H1 (cell line): ENCODE measurements around the gene EIF2S1. TPM values are rescaled to one million over a fixed set of nuclear protein-coding genes. Genes with fewer than 3 reads are reported as not detected.

Experiments used
- CTCF ChIA-PET: fragments of 300-600 bp; sonication (Branson Sonifier 250); formaldehyde crosslinking; loops from one replicate; lab custom pipeline; 2021; ENCODE audit not compliant: partially characterized antibody; lab: Charles Lee
- POLR2A ChIA-PET: fragments of 300-600 bp; sonication (Branson Sonifier 250); formaldehyde crosslinking; loops from one replicate; lab custom pipeline; 2021; ENCODE audit warnings: inconsistent platforms; ENCODE audit not compliant: partially characterized antibody; lab: Charles Lee
- DNase-seq, 2 experiments: peaks; one replicate each; pipeline versions ENCODE4 v3.0.0 to v3.0.0-alpha.2; 2010 to 2022; ENCODE audit warnings: low spot score in 2 of 2, low read depth in 1 of 2, mixed read lengths in 1 of 2
- FAIRE-seq: peaks from 2 replicates; lab custom pipeline; 2011; peaks lifted over from hg19 to GRCh38; lab: Jason Lieb, UNC
- H2AFZ ChIP-seq: 2 replicates; pipeline ENCODE4 v1.8.1; 2012; ENCODE audit warnings: low read length, inconsistent platforms
- H2AK5ac ChIP-seq: 2 replicates; pipeline ENCODE4 v1.6.1; 2013; ENCODE audit warnings: low read depth, low read length
- H2BK120ac ChIP-seq: replicated peaks from 2 replicates; pipeline ENCODE3; 2013; ENCODE audit warnings: low read depth, low read length, inconsistent platforms
- H2BK12ac ChIP-seq: 2 replicates; pipeline ENCODE4 v1.6.1; 2013; ENCODE audit warnings: low read depth, low read length
- H2BK15ac ChIP-seq: 2 replicates; pipeline ENCODE4 v1.6.1; 2013; ENCODE audit warnings: low read length
- H2BK20ac ChIP-seq: 2 replicates; pipeline ENCODE4 v1.6.1; 2013; ENCODE audit warnings: low read length
- H2BK5ac ChIP-seq: 2 replicates; pipeline ENCODE4 v1.6.1; 2013; ENCODE audit warnings: low read depth, low read length
- H3K14ac ChIP-seq: 2 replicates; pipeline ENCODE4 v1.6.1; 2013; ENCODE audit warnings: inconsistent platforms; ENCODE audit not compliant: insufficient read length
- H3K18ac ChIP-seq: 2 replicates; pipeline ENCODE4 v1.6.1; 2013; ENCODE audit warnings: low read length; ENCODE audit errors: extremely low read depth
- H3K23ac ChIP-seq: 2 replicates; pipeline ENCODE4 v1.6.1; 2013; ENCODE audit warnings: inconsistent platforms; ENCODE audit not compliant: insufficient read length
- H3K23me2 ChIP-seq: 2 replicates; pipeline ENCODE4 v1.6.1; 2013; ENCODE audit warnings: low read depth, low read length
- H3K27ac ChIP-seq: 2 replicates; pipeline ENCODE4 v1.6.1; 2011; ENCODE audit warnings: low read depth, low read length, inconsistent platforms
- H3K27me3 ChIP-seq, 4 experiments: replicated peaks in 1 of 4; 1 replicate in 1 of 4; 2 replicates in 3 of 4; pipeline versions ENCODE4 v1.6.1 to v1.8.1; 2011 to 2013; ENCODE audit warnings: low read length in 3 of 4, mild to moderate bottlenecking in 3 of 4, inconsistent platforms in 2 of 4, mixed read lengths in 2 of 4, moderate library complexity in 1 of 4; ENCODE audit not compliant: control insufficient read depth in 3 of 4, insufficient read depth in 3 of 4; ENCODE audit errors: extremely low read depth in 1 of 4
- H3K36me3 ChIP-seq, 4 experiments: 2 replicates each; pipeline versions ENCODE4 v1.6.1 to v1.8.1; 2011 to 2013; ENCODE audit warnings: mild to moderate bottlenecking in 4 of 4, low read length in 3 of 4, moderate library complexity in 2 of 4, control low read depth in 1 of 4, inconsistent platforms in 1 of 4; ENCODE audit not compliant: insufficient read depth in 4 of 4, control insufficient read depth in 2 of 4
- H3K4ac ChIP-seq: replicated peaks from 2 replicates; pipeline ENCODE3; 2013; ENCODE audit warnings: low read length, low read depth, mixed read lengths, inconsistent platforms; ENCODE audit not compliant: insufficient read length
- H3K4me1 ChIP-seq, 4 experiments: replicated peaks in 1 of 4; 1 replicate in 1 of 4; 2 replicates in 3 of 4; pipeline versions ENCODE4 v1.6.1 to v1.8.1; 2011 to 2013; ENCODE audit warnings: low read length in 3 of 4, inconsistent platforms in 2 of 4, mixed read lengths in 1 of 4; ENCODE audit not compliant: insufficient read depth in 4 of 4, control insufficient read depth in 3 of 4
- H3K4me2 ChIP-seq, 2 experiments: 2 replicates each; pipeline versions ENCODE4 v1.6.1 to v1.8.1; 2011 to 2013; ENCODE audit warnings: low read depth in 2 of 2, low read length in 2 of 2, control low read depth in 1 of 2, inconsistent platforms in 1 of 2, mild to moderate bottlenecking in 1 of 2; ENCODE audit not compliant: insufficient read depth in 1 of 2
- H3K4me3 ChIP-seq, 4 experiments: fragments of 200-600, 300-600 bp in 1 of 4; sonication (generic), shearing (Covaris generic), sonication (Bioruptor Twin) in 1 of 4; 2 replicates each; pipeline versions ENCODE4 v1.5.1 to v1.8.1; 2011 to 2016; ENCODE audit warnings: low read length in 4 of 4, low read depth in 3 of 4, control low read depth in 2 of 4, inconsistent platforms in 2 of 4, mild to moderate bottlenecking in 2 of 4, mixed read lengths in 1 of 4, moderate library complexity in 1 of 4; ENCODE audit not compliant: insufficient read depth in 2 of 4; ENCODE audit errors: extremely low read depth in 1 of 4
- H3K56ac ChIP-seq: replicated peaks from 2 replicates; pipeline ENCODE3; 2013; ENCODE audit warnings: low read depth, mild to moderate bottlenecking, mixed read lengths, low read length, inconsistent platforms; ENCODE audit not compliant: insufficient read length
- H3K79me1 ChIP-seq: 2 replicates; pipeline ENCODE4 v1.6.1; 2013; ENCODE audit warnings: low read depth, low read length, control low read depth
- H3K79me2 ChIP-seq, 2 experiments: 2 replicates each; pipeline versions ENCODE4 v1.6.1 to v1.8.1; 2012 to 2013; ENCODE audit warnings: low read length in 2 of 2, mild to moderate bottlenecking in 2 of 2, inconsistent platforms in 1 of 2; ENCODE audit not compliant: insufficient read depth in 2 of 2, control insufficient read depth in 1 of 2
- H3K9ac ChIP-seq, 4 experiments: replicated peaks in 1 of 4; 1 replicate in 1 of 4; 2 replicates in 3 of 4; pipeline versions ENCODE4 v1.6.1 to v1.8.1; 2011 to 2013; ENCODE audit warnings: low read depth in 3 of 4, low read length in 3 of 4, control low read depth in 2 of 4, mild to moderate bottlenecking in 2 of 4, moderate library complexity in 2 of 4, inconsistent platforms in 1 of 4; ENCODE audit errors: extremely low read depth in 1 of 4
- H3K9me3 ChIP-seq, 2 experiments: 2 replicates each; pipeline versions ENCODE4 v1.6.1 to v1.8.1; 2012 to 2013; ENCODE audit warnings: mild to moderate bottlenecking in 2 of 2, moderate library complexity in 2 of 2, control low read depth in 1 of 2, inconsistent platforms in 1 of 2, low read depth in 1 of 2, low read length in 1 of 2, mixed read lengths in 1 of 2; ENCODE audit not compliant: insufficient read depth in 2 of 2
- H4K20me1 ChIP-seq, 2 experiments: replicated peaks in 1 of 2; 2 replicates each; pipeline versions ENCODE3 to v1.8.1; 2011 to 2013; ENCODE audit warnings: inconsistent platforms in 2 of 2, low read length in 2 of 2, mild to moderate bottlenecking in 1 of 2; ENCODE audit not compliant: insufficient read depth in 2 of 2, control insufficient read depth in 1 of 2
- H4K5ac ChIP-seq: 2 replicates; pipeline ENCODE4 v1.6.1; 2013; ENCODE audit warnings: low read length, low read depth, mixed read lengths, inconsistent platforms; ENCODE audit not compliant: insufficient read length
- H4K8ac ChIP-seq: 2 replicates; pipeline ENCODE4 v1.8.0; 2013; ENCODE audit warnings: mild to moderate bottlenecking, moderate library complexity, low read length, inconsistent platforms; ENCODE audit not compliant: insufficient read depth; ENCODE audit errors: extremely low read depth
- H4K91ac ChIP-seq: replicated peaks from 2 replicates; pipeline ENCODE3; 2013; ENCODE audit warnings: low read length, mixed read lengths, inconsistent platforms; ENCODE audit not compliant: insufficient read length
- CTCF ChIP-seq, 3 experiments: IDR thresholded peaks; 1 replicate in 2 of 3; 2 replicates in 1 of 3; pipeline versions ENCODE4 v1.5.1 to v1.6.1; 2011; ENCODE audit warnings: low read length in 3 of 3, mild to moderate bottlenecking in 3 of 3, inconsistent platforms in 2 of 3, low read depth in 1 of 3, moderate library complexity in 1 of 3; ENCODE audit not compliant: insufficient read depth in 1 of 3; ENCODE audit errors: control extremely low read depth in 1 of 3
- POLR2AphosphoS5 ChIP-seq: IDR thresholded peaks from 2 replicates; pipeline ENCODE4 v1.6.1; 2011; ENCODE audit warnings: low read depth, low read length
- RAD21 ChIP-seq, 2 experiments: IDR thresholded peaks in 1 of 2; conservative IDR thresholded peaks in 1 of 2; 2 replicates each; pipeline ENCODE4 v1.6.1; 2011; ENCODE audit warnings: low read depth in 2 of 2, low read length in 2 of 2, improper control_type of control experiment in 1 of 2, inconsistent platforms in 1 of 2, mild to moderate bottlenecking in 1 of 2, moderate library complexity in 1 of 2
- WGBS, 2 experiments: shearing (Covaris generic) in 1 of 2; methylation state at CpG; one replicate each; pipeline versions ENCODE4 v1.1.6 to v1.1.7; 2013 to 2015; ENCODE audit warnings: low lambda C conversion rate in 2 of 2, mixed read lengths in 2 of 2, inconsistent platforms in 1 of 2, low coverage in 1 of 2, missing lambda C conversion rate in 1 of 2; ENCODE audit not compliant: insufficient replicate concordance in 2 of 2, insufficient coverage in 1 of 2, insufficient read length in 1 of 2; ENCODE audit errors: extremely low coverage in 1 of 2, missing lambda C conversion rate in 1 of 2; 5-methylcytosine and 5-hydroxymethylcytosine counted together
- polyA plus RNA-seq, 7 experiments: library from polyadenylated mRNA; depleted of rRNA in 3 of 7; stranded (reverse) in 5 of 7; unstranded in 2 of 7; fragments of >200 nt in 5 of 7; fragments of 200-250 nt in 2 of 7; gene quantifications; 1 replicate in 5 of 7; 2 replicates in 1 of 7; 4 replicates in 1 of 7; pipeline versions ENCODE4 v1.2.1 to v1.2.3, GENCODE V29; 2011 to 2013; ENCODE audit warnings: missing spikeins in 2 of 7, mixed read lengths in 2 of 7
- total RNA-seq: library from RNA; stranded (reverse); fragmentation: NEBNext Ultra II Directional; extraction: Animal tissue kit (Norgen Biotek cat#: 25700); gene quantifications from 2 replicates; pipeline ENCODE4 v1.2.1, GENCODE V29; 2021
- TF ChIP-seq, protein P1 (sequence below): IDR thresholded peaks from 2 replicates; pipeline ENCODE4 v1.6.1; 2012; ENCODE audit warnings: low read length, inconsistent platforms

The EIF2S1 gene
- total and polyA plus RNA-seq, 2 of the 8 experiments (the other 6 are each of a cell fraction or from before 2014, with no cell fraction given), result 35.1 to 146 TPM

- Histone ChIP-seq H2AFZ (no peak overlapping the region), H3K27me3 (no peaks in the 10 kb centered on the region), H3K4ac (no peak overlapping the region), H2BK120ac (no peak overlapping the region), H3K27ac (no peak overlapping the region), H4K8ac (no peak overlapping the region; the same call in 1 of the 2 replicates), H2BK5ac (no peak overlapping the region), H3K36me3 (no peaks in the 10 kb centered on the region), H4K91ac (no peak overlapping the region), H3K23me2 (no peaks in the 10 kb centered on the region), H2BK12ac (peak overlapping the region; percentile 55; the same call in 1 of the 2 replicates), H3K79me2 (no peaks in the 10 kb centered on the region), H3K14ac (no peak overlapping the region), H2BK15ac (no peak overlapping the region), H3K23ac (no peak overlapping the region), H2AK5ac (no peak overlapping the region), H2BK20ac (no peak overlapping the region), H3K18ac (no peak overlapping the region), H3K56ac (no peak overlapping the region), H3K79me1 (no peaks in the 10 kb centered on the region), H4K5ac (no peak overlapping the region), H3K4me3 (no peak overlapping the region), H4K20me1 (no peaks in the 10 kb centered on the region), H3K4me1 (no peaks in the 10 kb centered on the region), H3K9ac (no peak overlapping the region), H3K9me3 (no peaks in the 10 kb centered on the region), H3K4me2 (no peak overlapping the region)
- ChIA-PET CTCF (interaction anchor here (0.8 to 21.6 kb wide), 30 partner anchors 8 to 283 kb away, joined by 3 to 446 read pairs (median 4); partner anchors contain the start of gene ATP6V1D), POLR2A (interaction anchor here (1.1 to 1.3 kb wide), 2 partner anchors 12 to 122 kb away, joined by 3 read pairs; no protein-coding TSS in a partner anchor)
- no peak for TF ChIP-seq POLR2AphosphoS5
- TF ChIP-seq, protein P1, sequence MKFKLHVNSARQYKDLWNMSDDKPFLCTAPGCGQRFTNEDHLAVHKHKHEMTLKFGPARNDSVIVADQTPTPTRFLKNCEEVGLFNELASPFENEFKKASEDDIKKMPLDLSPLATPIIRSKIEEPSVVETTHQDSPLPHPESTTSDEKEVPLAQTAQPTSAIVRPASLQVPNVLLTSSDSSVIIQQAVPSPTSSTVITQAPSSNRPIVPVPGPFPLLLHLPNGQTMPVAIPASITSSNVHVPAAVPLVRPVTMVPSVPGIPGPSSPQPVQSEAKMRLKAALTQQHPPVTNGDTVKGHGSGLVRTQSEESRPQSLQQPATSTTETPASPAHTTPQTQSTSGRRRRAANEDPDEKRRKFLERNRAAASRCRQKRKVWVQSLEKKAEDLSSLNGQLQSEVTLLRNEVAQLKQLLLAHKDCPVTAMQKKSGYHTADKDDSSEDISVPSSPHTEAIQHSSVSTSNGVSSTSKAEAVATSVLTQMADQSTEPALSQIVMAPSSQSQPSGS, result peak; percentile 44; the same call in 1 of the 2 replicates
- peak; percentile 67 to 78 for TF ChIP-seq RAD21 (IDR thresholded peaks at IDR 0.05 in 1 of 2, conservative IDR thresholded peaks at IDR 0.05 in 1 of 2; ENCODE audit: low read depth in 2 of 2, low read length in 2 of 2)
- TF ChIP-seq CTCF (IDR thresholded peaks at IDR 0.05; ENCODE audit: control extremely low read depth in 1 of 3, insufficient read depth in 1 of 3, low read depth in 1 of 3, low read length in 3 of 3), result peak; percentile 71 to 82 (median 74)
- WGBS, 2 experiments, result 70% methylated on average over 12 of the region's 12 CpGs; no CpG with 5 or more reads in 1 of the 2 experiments
- peak in 1 of 2 experiments; percentile 87 for DNase-seq
- FAIRE-seq, result no peak
These were observed 60.1 kb downstream of the EIF2S1 start for GRCh38 chr14:67420102-67420739.
